CD4-positive, alpha-beta T cell treated with Interleukin-4 for 1 hour (primary cell): ENCODE data around the gene RNH1.

Source experiments
- DNase-seq, 2 donors: peaks; one replicate each; pipeline ENCODE4 v3.0.0-alpha.2; 2020 to 2022

Gene RNH1

DNA sequence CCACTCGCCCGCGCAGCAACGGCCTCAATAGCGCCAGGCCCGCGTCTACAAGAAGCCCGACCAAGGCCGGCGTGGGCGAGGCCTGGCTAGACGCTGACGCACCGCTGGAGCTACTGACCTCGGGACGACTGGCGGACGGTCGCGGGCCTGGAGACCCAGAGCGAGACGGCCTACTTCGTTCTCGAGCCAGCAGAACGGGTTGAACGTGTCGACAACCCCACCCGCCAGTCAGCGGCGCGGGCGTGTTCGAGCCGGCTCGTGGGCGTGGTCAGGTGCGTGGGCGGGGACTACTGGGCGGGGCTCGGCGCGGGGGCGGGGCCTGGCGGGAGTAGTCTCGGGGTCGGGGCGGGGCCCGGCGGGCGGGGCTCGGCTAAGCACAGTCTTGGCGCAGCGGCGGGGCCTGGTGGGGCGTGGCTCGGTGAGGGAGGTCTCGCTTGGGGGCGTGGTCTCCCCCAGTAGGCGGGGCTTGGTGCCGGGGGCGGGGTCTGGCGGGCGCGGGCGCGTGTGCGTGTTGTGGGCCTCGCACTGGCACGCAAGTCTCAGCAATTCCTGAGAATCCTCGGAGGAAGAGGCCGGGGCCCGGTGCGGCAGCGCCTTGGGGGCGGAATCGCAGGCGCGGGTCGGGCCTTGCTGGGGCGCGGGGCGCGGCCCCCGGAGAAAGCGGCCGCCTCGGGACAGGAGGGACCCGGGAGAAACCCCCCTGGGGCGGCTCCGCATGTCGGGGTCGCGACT lies at the start of gene RNH1:
Gene RNH1 (minus strand): TSS at position 248 of the 732 bp plus-strand sequence. CDS start 5,080 bp downstream, outside the sequence.
- DNase-seq, result peak; percentile 98

DNA sequence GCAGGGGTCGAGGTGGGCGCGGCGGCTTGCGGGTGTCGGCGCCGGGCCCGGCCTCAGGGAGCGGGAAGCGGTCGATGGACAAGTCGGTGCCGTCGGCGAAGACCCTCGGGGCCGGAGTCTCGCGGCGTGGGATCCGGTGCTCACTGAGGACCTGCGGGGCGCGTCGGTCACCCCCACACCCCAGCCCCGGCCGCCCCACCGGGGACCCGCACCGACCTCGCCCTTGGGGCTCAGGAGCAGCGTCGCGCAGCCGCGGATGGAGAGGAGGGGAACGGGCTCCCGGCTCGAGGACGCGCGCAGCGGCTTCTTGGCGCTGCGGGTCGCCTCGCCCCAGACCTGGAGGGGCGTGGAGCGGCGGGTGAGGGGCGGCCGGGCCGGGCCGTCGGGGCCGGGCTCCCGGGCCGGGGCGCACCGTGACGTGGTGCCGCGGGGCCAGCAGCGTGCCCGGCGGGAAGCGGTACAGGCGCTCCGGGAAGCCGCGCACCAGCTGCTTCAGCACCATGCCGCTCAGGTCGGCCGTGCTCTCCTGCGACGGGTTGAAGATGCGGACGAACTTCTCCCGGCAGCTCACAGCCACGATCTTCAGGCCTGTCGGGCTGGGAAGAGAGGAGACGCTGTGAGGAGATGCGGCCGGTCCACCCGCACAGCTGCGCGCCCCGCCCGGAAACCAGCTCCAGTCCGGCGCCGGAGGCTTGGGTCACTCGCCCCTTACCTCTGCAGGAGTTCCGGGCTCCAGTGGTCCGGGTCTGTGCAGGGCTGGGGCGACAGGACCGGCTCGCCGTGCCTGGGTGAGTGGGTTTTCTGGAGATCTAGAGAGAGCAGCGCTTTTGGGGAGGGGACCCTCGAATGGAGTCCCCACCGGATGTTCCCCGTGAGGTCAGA lies 49.0 kb upstream of the RNH1 start:
- no peak for DNase-seq

DNA sequence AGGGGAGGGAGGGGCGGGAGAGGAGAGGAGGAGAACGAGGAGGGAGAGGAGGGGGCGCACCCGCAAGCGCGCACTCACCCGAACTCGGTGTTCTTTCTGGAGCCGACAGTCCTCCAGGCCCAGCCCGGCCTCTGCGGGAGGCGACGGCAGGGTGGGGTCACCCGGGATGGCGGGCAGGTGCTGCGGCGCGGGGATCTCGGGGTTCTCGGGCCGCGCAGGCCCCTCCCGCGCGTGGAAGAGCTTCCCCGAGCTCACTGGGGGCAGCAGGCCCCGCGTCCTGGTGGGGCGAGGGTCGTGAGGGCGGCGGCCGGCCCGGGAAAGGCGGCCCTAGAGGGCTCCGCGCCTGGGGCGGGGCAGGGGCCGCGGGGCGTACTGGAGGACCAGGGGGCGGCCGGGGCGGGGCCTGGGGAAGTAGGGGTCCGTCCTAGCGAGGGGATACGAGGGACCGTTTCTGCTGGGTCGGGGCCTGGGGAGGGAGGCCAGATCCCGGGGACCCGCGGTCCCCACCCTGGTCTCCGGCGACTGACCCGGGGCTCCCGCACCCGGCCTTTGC lies 48.3 kb upstream of the RNH1 start:
- DNase-seq, result no peak

DNA sequence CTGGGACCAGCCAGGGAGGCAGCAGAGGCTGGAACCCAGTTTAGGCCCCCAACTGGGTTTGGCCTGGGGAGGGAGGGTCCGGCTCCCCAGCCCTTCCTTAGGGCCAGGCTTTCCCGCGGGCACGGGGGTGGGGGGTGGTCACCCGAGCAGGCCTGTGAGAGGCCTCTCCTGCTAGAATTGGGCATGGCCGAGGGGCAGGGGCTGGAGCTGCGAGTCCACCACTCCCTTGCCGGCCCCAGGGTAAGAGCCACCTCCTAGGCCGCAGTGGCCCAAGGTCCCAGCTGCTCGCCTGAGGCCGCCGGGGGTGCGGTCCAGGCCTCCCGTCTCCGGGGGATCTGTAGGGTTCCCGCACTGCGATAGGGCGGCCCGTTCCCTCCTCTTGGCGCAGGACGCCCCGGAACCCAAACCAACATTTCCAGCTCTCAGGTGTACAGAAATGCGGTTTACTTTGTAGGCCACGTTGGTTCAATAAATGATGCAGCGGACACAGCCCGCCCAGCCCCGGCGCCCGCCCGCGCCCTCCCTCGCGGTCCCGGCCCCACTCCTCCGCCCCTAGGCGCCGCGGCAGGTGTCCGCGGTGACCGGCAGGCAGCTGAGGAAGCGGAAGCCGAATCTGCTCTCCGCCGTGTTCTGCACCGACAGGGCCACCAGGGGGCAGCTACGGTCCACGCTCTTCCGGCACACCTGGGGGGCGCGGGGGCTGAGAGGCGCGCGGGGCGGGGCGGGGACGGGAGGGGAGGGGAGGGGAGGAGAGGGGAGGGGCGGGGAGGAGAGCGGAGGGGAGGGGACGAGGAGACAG lies 47.6 kb upstream of the RNH1 start:
- DNase-seq, result peak; percentile 79 to 82

DNA sequence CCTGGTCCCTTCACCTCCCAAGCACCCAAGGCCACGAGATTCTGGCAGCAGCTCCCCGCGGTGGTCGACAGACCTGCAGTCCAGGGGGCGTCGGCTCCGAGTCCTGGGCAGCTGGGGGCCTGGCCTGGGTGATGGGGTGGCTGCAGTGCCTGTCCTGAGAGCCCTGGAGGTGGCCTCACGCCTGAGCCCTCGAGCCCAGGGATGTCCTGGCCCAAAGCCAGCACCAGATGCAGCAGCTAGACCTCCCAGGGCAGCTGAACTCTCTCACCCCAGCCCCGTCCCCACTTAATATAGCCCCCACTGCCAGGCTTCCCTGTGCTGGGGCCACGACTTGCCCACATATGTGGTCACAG lies 46.9 kb upstream of the RNH1 start:
- DNase-seq, result no peak

- no peak for DNase-seq
These were observed 46.3 kb upstream of the RNH1 start for GRCh38 chr11:553083-553987.

GRCh38 chr11:551596-551995 lies 44.6 kb upstream of the RNH1 start:
- DNase-seq, result no peak

DNA sequence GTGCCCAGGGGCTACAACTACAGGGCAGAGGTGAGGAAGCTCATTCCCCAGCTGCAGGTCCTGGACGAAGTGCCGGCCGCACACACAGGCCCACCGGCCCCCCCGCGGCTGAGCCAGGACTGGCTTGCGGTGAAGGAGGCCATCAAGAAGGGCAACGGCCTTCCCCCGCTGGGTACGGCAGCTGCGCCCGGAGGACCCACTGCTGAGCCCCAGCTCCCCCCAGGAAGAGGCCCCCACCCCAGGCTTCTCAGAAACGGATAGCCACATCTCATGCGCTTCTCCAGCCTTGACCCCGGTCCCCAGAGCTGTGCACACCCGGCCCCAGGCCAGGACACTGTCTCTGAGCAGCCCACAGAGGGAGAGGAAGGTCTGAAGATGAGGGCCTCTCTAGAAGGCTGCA lies 44.1 kb upstream of the RNH1 start:
- no peak for DNase-seq

GRCh38 chr11:550746-551085 lies 43.7 kb upstream of the RNH1 start:
- DNase-seq, result no peak

- DNase-seq, result no peak
These were observed 43.1 kb upstream of the RNH1 start for GRCh38 chr11:550021-550745.

DNA sequence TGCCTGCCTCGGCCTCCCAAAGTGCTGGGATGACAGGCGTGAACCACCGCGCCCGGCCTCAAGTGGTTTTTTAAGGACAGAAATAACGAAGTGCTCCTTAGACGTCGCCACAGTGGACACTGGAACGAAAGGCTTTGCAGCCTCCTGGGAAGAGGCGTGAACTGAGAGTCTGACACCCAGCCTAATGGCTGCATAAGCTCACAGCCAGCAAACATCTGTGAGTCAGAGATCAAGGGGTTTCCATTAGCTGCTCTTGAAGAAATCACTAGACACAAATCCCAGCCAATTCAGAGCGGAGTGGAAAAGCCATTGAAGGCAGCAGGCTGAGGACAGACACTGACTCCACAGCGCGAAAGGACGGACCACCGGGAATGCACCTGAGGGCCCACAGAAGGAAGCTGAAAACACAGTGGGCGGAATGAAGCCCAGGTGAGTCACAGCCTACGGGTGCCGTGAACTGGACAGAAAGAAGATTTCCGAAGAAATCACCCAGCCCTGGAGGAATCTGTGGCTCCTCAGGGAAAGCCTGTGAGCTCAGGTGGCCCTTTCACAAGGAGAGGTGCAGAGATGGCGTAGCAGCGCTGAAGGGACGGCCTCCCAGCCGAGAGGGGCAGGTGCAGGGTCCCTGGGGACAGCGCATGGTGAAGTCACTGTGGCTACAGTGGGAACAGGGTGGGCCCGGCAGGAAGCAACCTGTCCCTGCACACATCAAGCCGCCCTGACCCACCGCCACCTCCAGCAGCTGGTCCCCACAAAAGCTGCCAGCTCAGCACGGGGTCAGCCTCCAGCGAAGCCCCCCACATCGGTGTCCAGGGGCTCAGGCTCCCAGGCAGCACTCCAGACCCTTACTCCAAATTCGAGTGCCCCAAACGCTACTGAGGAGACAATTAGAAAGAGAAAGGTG lies 41.9 kb upstream of the RNH1 start:
- DNase-seq, result no peak

DNA sequence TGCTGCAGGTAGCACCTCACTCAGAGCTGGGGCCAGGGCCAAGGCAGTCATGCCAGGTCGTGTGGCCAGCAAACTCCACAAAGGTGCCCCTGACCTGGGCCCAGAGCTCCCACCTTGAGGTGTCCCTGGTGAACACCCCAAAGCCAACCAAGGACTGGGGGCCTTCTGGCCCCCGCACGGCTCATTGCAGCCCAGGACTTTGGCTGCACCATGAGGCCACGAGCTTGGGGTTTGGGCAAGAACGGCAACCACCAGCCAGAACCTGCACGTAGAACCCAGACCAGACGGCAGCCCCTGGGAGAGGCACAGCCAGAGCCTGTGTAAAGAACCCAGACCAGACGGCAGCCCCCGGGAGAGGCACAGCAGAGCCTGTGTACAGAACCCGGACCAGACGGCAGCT lies 38.1 kb upstream of the RNH1 start:
- DNase-seq, result no peak

DNA sequence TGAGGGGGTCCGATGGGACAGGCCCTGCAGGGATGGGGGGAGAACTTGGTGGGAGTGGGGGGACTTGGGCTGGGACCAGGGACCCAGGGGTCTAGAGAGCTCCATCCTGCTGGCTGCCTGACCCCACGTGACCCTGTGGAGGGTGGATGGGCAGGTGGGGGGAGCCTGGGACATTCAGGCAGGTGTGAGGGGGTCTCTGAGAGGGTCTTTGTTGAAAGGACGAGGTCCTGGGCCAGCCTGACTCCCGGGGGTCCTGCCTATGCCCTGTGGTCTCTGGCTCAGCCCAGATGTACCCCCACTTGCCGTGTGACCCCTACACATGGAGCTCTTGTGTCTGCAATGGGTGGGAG lies 37.8 kb upstream of the RNH1 start:
- no peak for DNase-seq

- no peak for DNase-seq
These were observed 34.4 kb upstream of the RNH1 start for GRCh38 chr11:541433-541885.

DNA sequence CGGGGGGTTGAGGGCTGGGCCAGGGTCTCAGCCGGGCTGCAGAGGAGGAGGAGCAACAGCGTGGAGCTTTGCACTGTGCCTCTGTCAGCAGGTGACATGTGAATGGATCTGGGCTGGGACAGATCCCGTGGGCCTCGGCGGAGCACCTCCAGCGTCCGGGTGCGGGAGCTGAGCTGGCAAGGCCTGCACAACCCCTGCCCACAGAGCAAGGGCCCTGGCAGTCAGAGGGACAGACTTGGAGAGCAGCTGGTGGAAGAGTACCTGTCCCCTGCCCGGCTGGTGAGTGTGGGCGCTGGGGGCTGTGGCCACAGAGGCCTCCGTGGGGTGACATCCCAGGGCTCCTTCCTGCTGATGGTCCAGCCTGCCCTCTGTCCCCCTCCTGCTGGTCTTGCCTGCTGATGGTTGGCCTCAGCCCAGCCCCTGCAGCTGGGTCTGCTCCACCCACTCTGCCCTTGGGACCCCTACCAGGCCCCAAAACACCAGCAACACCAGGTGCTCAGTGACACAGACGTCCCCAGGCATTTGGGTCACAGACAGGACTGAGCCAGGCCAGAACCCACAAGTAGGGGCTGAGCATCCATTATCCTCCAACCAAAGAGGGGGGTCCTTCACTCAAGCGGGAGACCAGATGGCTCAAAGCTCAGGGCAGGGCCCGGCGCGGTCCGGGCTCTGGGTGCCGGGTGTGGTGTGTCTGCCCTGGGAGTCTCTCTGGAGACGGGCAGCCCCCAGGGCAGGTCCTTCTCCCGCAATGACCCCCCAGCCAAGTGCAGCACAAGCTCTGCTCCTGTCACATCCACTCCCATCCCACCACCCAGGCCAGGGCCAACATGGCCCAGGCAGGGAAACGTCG lies 33.8 kb upstream of the RNH1 start:
- DNase-seq, result no peak

GRCh38 chr11:539971-540481 lies 33.0 kb upstream of the RNH1 start:
- DNase-seq, result no peak

DNA sequence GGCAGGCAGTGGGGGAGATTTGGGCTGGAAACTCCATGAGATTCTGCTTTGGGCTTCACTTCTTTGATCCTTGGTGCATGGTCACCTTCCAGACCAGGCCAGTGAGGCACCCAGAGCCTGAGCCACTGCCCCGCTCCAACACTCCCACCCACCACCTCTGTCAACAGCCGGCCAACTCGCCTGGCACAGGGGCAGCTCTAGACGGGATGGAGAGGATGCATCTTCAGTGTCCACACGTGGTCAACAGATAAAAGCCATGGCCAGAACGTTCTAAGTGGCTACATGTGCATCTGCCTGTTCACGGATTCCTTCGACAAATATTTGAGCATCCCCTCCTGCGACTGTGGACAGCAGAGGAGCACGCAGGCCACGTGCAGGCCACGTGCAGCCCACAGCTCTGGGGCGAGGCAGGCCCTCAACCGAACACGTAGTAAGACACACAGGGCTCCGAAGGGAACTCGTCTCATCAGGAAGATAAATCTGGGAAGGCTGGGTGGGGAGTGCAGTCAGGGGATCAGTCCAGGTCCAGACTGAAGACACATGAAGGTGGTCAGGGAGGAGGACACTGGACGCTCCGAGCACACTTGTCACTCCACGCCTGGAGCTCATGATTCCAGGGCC lies 31.5 kb upstream of the RNH1 start:
- DNase-seq, result no peak

- DNase-seq, result no peak
These were observed 30.8 kb upstream of the RNH1 start for GRCh38 chr11:537622-538430.
